Measurements from ENCODE around the gene PTPDC1. TPM values are rescaled to one million over a fixed set of nuclear protein-coding genes. Genes with fewer than 3 reads are reported as not detected.
"Not testable (repeated sequence)": the region's sequence is repeated elsewhere in the genome, so short reads cannot be mapped to it uniquely, and the experiment has no call there.

The PTPDC1 gene
- total RNA-seq, 2 experiments from 2014 or later: 2.6 TPM

- DNase-seq: no peak
These were observed 12.7 kb downstream of the PTPDC1 start for GRCh38 chr9:94096819-94097577.

DNA sequence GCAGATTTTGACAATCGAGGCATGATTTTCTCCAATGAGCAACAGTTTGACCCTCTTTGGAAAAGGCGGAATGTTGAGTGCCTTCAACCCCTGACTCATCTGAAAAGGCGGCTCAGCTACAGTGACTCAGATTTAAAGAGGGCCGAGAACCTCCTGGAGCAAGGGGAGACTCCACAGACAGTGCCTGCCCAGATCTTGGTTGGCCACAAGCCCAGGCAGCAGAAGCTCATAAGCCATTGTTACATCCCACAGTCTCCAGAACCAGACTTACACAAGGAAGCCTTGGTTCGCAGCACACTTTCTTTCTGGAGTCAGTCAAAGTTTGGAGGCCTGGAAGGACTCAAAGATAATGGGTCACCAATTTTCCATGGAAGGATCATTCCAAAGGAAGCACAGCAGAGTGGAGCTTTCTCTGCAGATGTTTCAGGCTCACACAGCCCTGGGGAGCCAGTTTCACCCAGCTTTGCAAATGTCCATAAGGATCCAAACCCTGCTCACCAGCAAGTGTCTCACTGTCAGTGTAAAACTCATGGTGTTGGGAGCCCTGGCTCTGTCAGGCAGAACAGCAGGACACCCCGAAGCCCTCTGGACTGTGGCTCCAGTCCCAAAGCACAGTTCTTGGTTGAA lies 13.6 kb downstream of the PTPDC1 start:
- CTCF ChIA-PET: no interaction called here
- H3K27me3 Mint-ChIP-seq (ENCODE audit: low read depth): no peaks in the 10 kb centered on the region

More at GRCh38 chr9:94096819-94097577, 12.7 kb downstream of the PTPDC1 start:
- intact Hi-C loops (cut with micrococcal nuclease): no loop called here
- no peaks in the 10 kb centered on the region for H3K27me3 Mint-ChIP-seq (ENCODE audit: low read depth)
- peaks cover 12% of the 10 kb centered on the region for H3K36me3 Mint-ChIP-seq (ENCODE audit: low read depth)
- H3K4me3 Mint-ChIP-seq: no peak overlapping the region
- peaks cover 5% of the 10 kb centered on the region for H3K4me1 Mint-ChIP-seq (ENCODE audit: low read depth)
- CTCF ChIA-PET: interaction anchor here (1.2 kb wide), 1 partner anchor 32 kb away, joined by 3 read pairs; no protein-coding TSS in a partner anchor
- no peak overlapping the region for H3K27ac Mint-ChIP-seq
- H3K9me3 Mint-ChIP-seq: no peaks in the 10 kb centered on the region

DNA sequence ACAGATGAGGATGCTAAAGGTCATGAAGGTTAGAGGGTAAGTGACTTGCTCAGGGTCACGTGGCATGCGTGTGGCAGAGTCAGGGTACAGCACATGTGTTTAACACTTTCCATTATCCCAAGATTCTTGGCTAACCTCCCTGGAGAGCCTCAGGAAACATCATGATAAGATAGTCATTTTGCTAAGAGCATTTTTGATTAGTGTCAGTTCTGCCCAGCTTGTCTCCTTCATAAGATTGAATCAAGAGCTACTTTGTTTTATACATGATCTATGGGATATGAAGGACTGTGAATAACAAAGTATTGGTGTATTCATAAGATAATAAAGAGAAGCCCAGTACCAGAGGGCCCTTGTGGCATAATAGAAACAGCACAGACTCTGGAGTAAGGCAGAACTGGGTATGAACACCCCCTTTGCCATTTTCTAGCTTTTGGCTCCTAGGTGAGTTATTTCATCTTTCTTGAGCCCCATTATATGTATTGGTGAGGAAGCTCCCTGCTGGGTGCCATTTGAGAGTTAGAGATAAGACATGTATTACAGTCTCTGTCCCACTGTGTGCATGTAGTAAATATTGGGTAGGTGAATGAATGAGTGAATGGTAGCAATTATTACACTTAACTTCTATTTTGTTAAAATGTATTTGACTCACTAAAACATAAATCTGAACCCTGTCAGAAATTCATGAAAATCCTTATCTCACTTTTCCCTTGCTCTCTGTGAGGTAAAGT lies 16.1 kb downstream of the PTPDC1 start:
- intact Hi-C loops (cut with micrococcal nuclease): no loop called here
- CTCF ChIA-PET: interaction anchor here (1.6 kb wide), 1 partner anchor 34 kb away, joined by 3 read pairs; no protein-coding TSS in a partner anchor
- DNase-seq: no peak
- no peaks in the 10 kb centered on the region for H3K27me3 Mint-ChIP-seq (ENCODE audit: low read depth)
- no peak overlapping the region for H3K4me3 Mint-ChIP-seq
- H3K36me3 Mint-ChIP-seq (ENCODE audit: low read depth): peaks cover 12% of the 10 kb centered on the region
- H3K27ac Mint-ChIP-seq: no peak overlapping the region
- H3K4me1 Mint-ChIP-seq (ENCODE audit: low read depth): peaks cover 5% of the 10 kb centered on the region
- H3K9me3 Mint-ChIP-seq: no peaks in the 10 kb centered on the region

More for the DNA sequence above, 13.6 kb downstream of the PTPDC1 start:
- DNase-seq: no peak
- intact Hi-C loops (cut with micrococcal nuclease): no loop called here
- Mint-ChIP-seq H3K4me3 (no peak overlapping the region), H3K27ac (no peak overlapping the region), H3K36me3 (ENCODE audit: low read depth) (peaks cover 12% of the 10 kb centered on the region), H3K4me1 (ENCODE audit: low read depth) (peaks cover 5% of the 10 kb centered on the region), H3K9me3 (no peaks in the 10 kb centered on the region)

- DNase-seq: no peak
- H3K4me1 Mint-ChIP-seq (ENCODE audit: low read depth): peaks cover 5% of the 10 kb centered on the region
- no peaks in the 10 kb centered on the region for H3K9me3 Mint-ChIP-seq
- CTCF ChIA-PET: interaction anchor here (1.6 kb wide), 1 partner anchor 35 kb away, joined by 3 read pairs; no protein-coding TSS in a partner anchor
- no peaks in the 10 kb centered on the region for H3K27me3 Mint-ChIP-seq (ENCODE audit: low read depth)
- H3K27ac Mint-ChIP-seq: no peak overlapping the region
- no peak overlapping the region for H3K4me3 Mint-ChIP-seq
- H3K36me3 Mint-ChIP-seq (ENCODE audit: low read depth): peaks cover 7% of the 10 kb centered on the region
- intact Hi-C loops (cut with micrococcal nuclease): no loop called here
These were observed 17.0 kb downstream of the PTPDC1 start for GRCh38 chr9:94101162-94101853.

- no peak overlapping the region for H3K27ac Mint-ChIP-seq
- no peaks in the 10 kb centered on the region for H3K4me1 Mint-ChIP-seq (ENCODE audit: low read depth)
- DNase-seq: no peak
- peaks cover 3% of the 10 kb centered on the region for H3K36me3 Mint-ChIP-seq (ENCODE audit: low read depth)
- CTCF ChIA-PET: no interaction called here
- H3K9me3 Mint-ChIP-seq: peaks cover 3% of the 10 kb centered on the region
- no peaks in the 10 kb centered on the region for H3K27me3 Mint-ChIP-seq (ENCODE audit: low read depth)
- H3K4me3 Mint-ChIP-seq: no peak overlapping the region
- intact Hi-C loops (cut with micrococcal nuclease): no loop called here
These were observed 24.3 kb downstream of the PTPDC1 start for GRCh38 chr9:94108584-94108983.

DNA sequence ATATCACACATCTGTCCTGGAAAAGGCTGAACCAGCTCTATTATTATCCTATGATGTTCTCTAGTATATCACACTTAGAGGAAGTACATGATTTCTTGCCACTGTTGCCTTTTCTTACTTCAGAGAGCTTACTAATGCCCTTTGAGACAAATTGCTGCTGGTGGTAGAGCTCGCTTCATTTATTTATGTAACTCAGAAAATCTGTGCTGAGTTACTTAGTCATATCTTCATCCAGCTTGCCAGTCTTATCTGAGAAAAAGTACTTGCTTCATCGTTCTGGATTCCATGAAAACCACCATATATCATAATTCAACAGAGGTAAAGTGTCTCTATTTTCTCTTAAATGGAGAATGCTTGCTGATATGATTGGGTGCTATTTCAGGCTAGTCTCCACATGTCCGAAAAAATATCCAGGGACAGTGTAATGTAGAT lies 26.6 kb downstream of the PTPDC1 start:
- Mint-ChIP-seq H3K4me1 (ENCODE audit: low read depth) (no peaks in the 10 kb centered on the region), H3K27me3 (ENCODE audit: low read depth) (no peaks in the 10 kb centered on the region), H3K9me3 (peaks cover 3% of the 10 kb centered on the region), H3K36me3 (ENCODE audit: low read depth) (no peaks in the 10 kb centered on the region), H3K27ac (no peak overlapping the region), H3K4me3 (no peak overlapping the region)
- no peak for DNase-seq
- CTCF ChIA-PET: interaction anchor here (0.5 to 1.7 kb wide), 2 partner anchors 58 to 103 kb away, joined by 3 read pairs; no protein-coding TSS in a partner anchor
- intact Hi-C loops (cut with micrococcal nuclease): no loop called here

- no peak overlapping the region for H3K27ac Mint-ChIP-seq
- no peak for DNase-seq
- H3K4me1 Mint-ChIP-seq (ENCODE audit: low read depth): no peaks in the 10 kb centered on the region
- H3K4me3 Mint-ChIP-seq: no peak overlapping the region
- no peaks in the 10 kb centered on the region for H3K36me3 Mint-ChIP-seq (ENCODE audit: low read depth)
- intact Hi-C loops (cut with micrococcal nuclease): no loop called here
- no peaks in the 10 kb centered on the region for H3K27me3 Mint-ChIP-seq (ENCODE audit: low read depth)
- CTCF ChIA-PET: interaction anchor here (1.7 kb wide), 1 partner anchor 102 kb away, joined by 3 read pairs; no protein-coding TSS in a partner anchor
- H3K9me3 Mint-ChIP-seq: peaks cover 3% of the 10 kb centered on the region
These were observed 27.2 kb downstream of the PTPDC1 start for GRCh38 chr9:94111446-94111845.

GRCh38 chr9:94112716-94113465 lies 28.6 kb downstream of the PTPDC1 start:
- intact Hi-C loops (cut with micrococcal nuclease): no loop called here
- Mint-ChIP-seq H3K27ac (no peak overlapping the region), H3K4me3 (no peak overlapping the region), H3K4me1 (ENCODE audit: low read depth) (no peaks in the 10 kb centered on the region), H3K27me3 (ENCODE audit: low read depth) (no peaks in the 10 kb centered on the region), H3K9me3 (peaks cover 3% of the 10 kb centered on the region), H3K36me3 (ENCODE audit: low read depth) (no peaks in the 10 kb centered on the region)
- no peak for DNase-seq
- CTCF ChIA-PET: no interaction called here

GRCh38 chr9:94120088-94120487 lies 35.8 kb downstream of the PTPDC1 start:
- H3K9me3 Mint-ChIP-seq; H3K36me3 Mint-ChIP-seq (ENCODE audit: low read depth); DNase-seq; CTCF ChIA-PET; intact Hi-C loops (cut with micrococcal nuclease); H3K27me3 Mint-ChIP-seq (ENCODE audit: low read depth); H3K27ac Mint-ChIP-seq; H3K4me1 Mint-ChIP-seq (ENCODE audit: low read depth); H3K4me3 Mint-ChIP-seq: not testable (repeated sequence)

- CTCF ChIA-PET: interaction anchor here (0.6 kb wide), 1 partner anchor 661 kb away, joined by 3 read pairs; no protein-coding TSS in a partner anchor
- Mint-ChIP-seq H3K4me3 (no peak overlapping the region), H3K36me3 (ENCODE audit: low read depth) (peaks cover 2% of the 10 kb centered on the region), H3K27me3 (ENCODE audit: low read depth) (no peaks in the 10 kb centered on the region), H3K27ac (no peak overlapping the region), H3K9me3 (peaks cover 4% of the 10 kb centered on the region), H3K4me1 (ENCODE audit: low read depth) (no peaks in the 10 kb centered on the region)
- intact Hi-C loops (cut with micrococcal nuclease): no loop called here
- DNase-seq: no peak
These were observed 36.7 kb downstream of the PTPDC1 start for GRCh38 chr9:94120854-94121376.

GRCh38 chr9:94126844-94127243 lies 42.6 kb downstream of the PTPDC1 start:
- Mint-ChIP-seq H3K4me3 (no peak overlapping the region), H3K27me3 (ENCODE audit: low read depth) (no peaks in the 10 kb centered on the region), H3K4me1 (ENCODE audit: low read depth) (no peaks in the 10 kb centered on the region), H3K36me3 (ENCODE audit: low read depth) (peaks cover 4% of the 10 kb centered on the region), H3K9me3 (peaks cover 28% of the 10 kb centered on the region), H3K27ac (no peak overlapping the region)
- CTCF ChIA-PET: no interaction called here
- no peak for DNase-seq
- intact Hi-C loops (cut with micrococcal nuclease): no loop called here

All from activated naive CD4-positive, alpha-beta T cell treated with anti-CD3 and anti-CD28 coated beads for 36 hours (primary cell).